RWPE1 (cell line): ENCODE data around the gene MRPL18.

Experiments
- CTCF ChIA-PET: fragments of 350-600 bp; sonication (Branson Sonifier 250); formaldehyde crosslinking; extraction: SDS; loops from one replicate; lab custom pipeline; 2021; lab: Yijun Ruan, JAX
- POLR2A ChIA-PET: fragments of 400-600 bp; formaldehyde crosslinking; extraction: SDS; loops from one replicate; lab custom pipeline; 2020; ENCODE audit warnings: antibody characterized with exemption; ENCODE audit not compliant: low non-redundant PET; lab: Yijun Ruan, JAX
- DNase-seq: peaks from one replicate; pipeline ENCODE4 v3.0.0; 2012; ENCODE audit warnings: low spot score
- H3K27ac ChIP-seq: fragments of 450-650 bp; 2 replicates; pipeline ENCODE4 v1.5.1; 2017
- CTCF ChIP-seq: fragments of 450-650 bp; conservative IDR thresholded peaks from 2 replicates; pipeline ENCODE4 v1.5.1; 2017; ENCODE audit warnings: low read depth, mild to moderate bottlenecking

MRPL18 gene

GRCh38 chr6:159844737-159845645, 54.7 kb downstream of the MRPL18 start:
- ChIA-PET CTCF (interaction anchor here (0.6 to 1.0 kb wide), 2 partner anchors 18 to 140 kb away, joined by 3 to 6 read pairs; no protein-coding TSS in a partner anchor), POLR2A (no interaction called here)
- no peak overlapping the region for H3K27ac ChIP-seq
- DNase-seq = no peak
- TF ChIP-seq CTCF = no peak
